Measurements from ENCODE around the gene PTPRB. TPM values are rescaled to one million over a fixed set of nuclear protein-coding genes. Genes with fewer than 3 reads are reported as not detected.

Gene PTPRB
- total RNA-seq, 2 donors from 2014 or later: 0.22 TPM; not detected in 1

DNA sequence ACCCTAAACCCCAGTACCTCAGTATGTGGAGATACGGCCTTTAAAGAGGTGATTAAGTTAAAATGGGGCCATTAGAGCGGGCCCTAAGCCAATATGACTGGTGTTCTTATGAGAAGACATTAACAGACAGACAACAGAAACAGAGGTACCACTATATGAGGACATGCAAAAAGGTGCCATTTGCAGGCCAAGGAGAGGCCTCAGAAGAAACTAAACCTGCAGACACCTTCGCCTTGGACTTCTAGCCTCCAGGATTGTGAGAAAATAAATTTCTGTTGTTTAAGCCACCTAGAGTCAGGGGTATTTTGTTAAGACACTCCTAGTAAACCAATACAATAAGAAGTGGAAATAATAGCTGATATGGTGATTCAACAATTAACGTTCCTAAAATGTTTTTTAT, 32.6 kb downstream of the PTPRB start:
- Histone ChIP-seq H3K27ac (ENCODE audit: low read depth, low read length) (no peak overlapping the region), H3K27me3 (ENCODE audit: control insufficient read depth, insufficient read depth, low read length, poor library complexity, severe bottlenecking) (peaks cover 28% of the 10 kb centered on the region), H3K9ac (ENCODE audit: extremely low read depth, low read length, poor library complexity, severe bottlenecking) (no peak overlapping the region), H3K4me3 (ENCODE audit: low read length) (no peak overlapping the region), H3K36me3 (ENCODE audit: control insufficient read depth, insufficient read depth, low read length) (no peaks in the 10 kb centered on the region), H3K9me3 (ENCODE audit: control insufficient read depth, low read length) (no peaks in the 10 kb centered on the region), H3K4me1 (ENCODE audit: control insufficient read depth, insufficient read depth, low read length) (no peaks in the 10 kb centered on the region)
- peaks cover 2% of the 10 kb centered on the region for H3K4me1 Mint-ChIP-seq
- TF ChIP-seq, protein P1, sequence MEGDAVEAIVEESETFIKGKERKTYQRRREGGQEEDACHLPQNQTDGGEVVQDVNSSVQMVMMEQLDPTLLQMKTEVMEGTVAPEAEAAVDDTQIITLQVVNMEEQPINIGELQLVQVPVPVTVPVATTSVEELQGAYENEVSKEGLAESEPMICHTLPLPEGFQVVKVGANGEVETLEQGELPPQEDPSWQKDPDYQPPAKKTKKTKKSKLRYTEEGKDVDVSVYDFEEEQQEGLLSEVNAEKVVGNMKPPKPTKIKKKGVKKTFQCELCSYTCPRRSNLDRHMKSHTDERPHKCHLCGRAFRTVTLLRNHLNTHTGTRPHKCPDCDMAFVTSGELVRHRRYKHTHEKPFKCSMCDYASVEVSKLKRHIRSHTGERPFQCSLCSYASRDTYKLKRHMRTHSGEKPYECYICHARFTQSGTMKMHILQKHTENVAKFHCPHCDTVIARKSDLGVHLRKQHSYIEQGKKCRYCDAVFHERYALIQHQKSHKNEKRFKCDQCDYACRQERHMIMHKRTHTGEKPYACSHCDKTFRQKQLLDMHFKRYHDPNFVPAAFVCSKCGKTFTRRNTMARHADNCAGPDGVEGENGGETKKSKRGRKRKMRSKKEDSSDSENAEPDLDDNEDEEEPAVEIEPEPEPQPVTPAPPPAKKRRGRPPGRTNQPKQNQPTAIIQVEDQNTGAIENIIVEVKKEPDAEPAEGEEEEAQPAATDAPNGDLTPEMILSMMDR (conservative IDR thresholded peaks at IDR 0.05): no peak
- peaks cover 20% of the 10 kb centered on the region for H3K27me3 Mint-ChIP-seq (ENCODE audit: insufficient read depth)
- no peak overlapping the region for H3K4me3 Mint-ChIP-seq
- no peak for DNase-seq
- H3K9me3 Mint-ChIP-seq: peaks cover 2% of the 10 kb centered on the region
- WGBS, 2 experiments (ENCODE audit: insufficient coverage in 1 of 2, insufficient read length in 1 of 2): 76 to 96% methylated on average over 2 to 3 of the region's 4 CpGs
- H3K36me3 Mint-ChIP-seq (ENCODE audit: low read depth): no peaks in the 10 kb centered on the region
- H3K27ac Mint-ChIP-seq: no peak overlapping the region

DNA sequence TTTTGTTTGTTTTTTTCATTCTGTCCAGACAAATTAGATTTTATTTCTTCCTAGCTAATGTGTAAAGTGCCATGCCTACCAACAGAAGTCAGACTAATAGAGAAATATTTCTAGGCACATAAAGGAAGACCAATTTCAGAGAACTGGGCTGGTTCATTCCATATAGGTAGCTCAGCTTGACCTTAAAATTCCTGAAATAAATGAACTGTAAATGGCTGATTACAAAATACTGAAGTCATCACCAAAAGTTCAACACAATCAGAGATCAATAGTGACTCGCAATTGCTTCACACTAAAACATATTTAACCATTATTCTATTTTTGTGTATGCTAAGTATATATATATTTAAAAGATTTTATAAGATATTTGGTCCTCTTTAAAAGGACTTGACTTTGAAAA, 34.2 kb downstream of the PTPRB start:
- no peaks in the 10 kb centered on the region for H3K36me3 ChIP-seq (ENCODE audit: control insufficient read depth, insufficient read depth, low read length)
- H3K4me3 Mint-ChIP-seq: no peak overlapping the region
- WGBS, 2 experiments (ENCODE audit: insufficient coverage in 1 of 2, insufficient read length in 1 of 2): no CpG with 5 or more reads among the region's 1 CpG
- no peak overlapping the region for H3K27ac ChIP-seq (ENCODE audit: low read depth, low read length)
- no peaks in the 10 kb centered on the region for H3K36me3 Mint-ChIP-seq (ENCODE audit: low read depth)
- peaks cover 4% of the 10 kb centered on the region for H3K27me3 Mint-ChIP-seq (ENCODE audit: insufficient read depth)
- H3K4me1 ChIP-seq (ENCODE audit: control insufficient read depth, insufficient read depth, low read length): no peaks in the 10 kb centered on the region
- H3K9me3 Mint-ChIP-seq: peaks cover 2% of the 10 kb centered on the region
- no peak overlapping the region for H3K9ac ChIP-seq (ENCODE audit: extremely low read depth, low read length, poor library complexity, severe bottlenecking)
- H3K9me3 ChIP-seq (ENCODE audit: control insufficient read depth, low read length): no peaks in the 10 kb centered on the region
- no peak overlapping the region for H3K4me3 ChIP-seq (ENCODE audit: low read length)
- peaks cover 11% of the 10 kb centered on the region for H3K27me3 ChIP-seq (ENCODE audit: control insufficient read depth, insufficient read depth, low read length, poor library complexity, severe bottlenecking)
- no peak overlapping the region for H3K27ac Mint-ChIP-seq
- H3K4me1 Mint-ChIP-seq: no peaks in the 10 kb centered on the region
- DNase-seq: no peak
- TF ChIP-seq, protein P1 (conservative IDR thresholded peaks at IDR 0.05): no peak

DNA sequence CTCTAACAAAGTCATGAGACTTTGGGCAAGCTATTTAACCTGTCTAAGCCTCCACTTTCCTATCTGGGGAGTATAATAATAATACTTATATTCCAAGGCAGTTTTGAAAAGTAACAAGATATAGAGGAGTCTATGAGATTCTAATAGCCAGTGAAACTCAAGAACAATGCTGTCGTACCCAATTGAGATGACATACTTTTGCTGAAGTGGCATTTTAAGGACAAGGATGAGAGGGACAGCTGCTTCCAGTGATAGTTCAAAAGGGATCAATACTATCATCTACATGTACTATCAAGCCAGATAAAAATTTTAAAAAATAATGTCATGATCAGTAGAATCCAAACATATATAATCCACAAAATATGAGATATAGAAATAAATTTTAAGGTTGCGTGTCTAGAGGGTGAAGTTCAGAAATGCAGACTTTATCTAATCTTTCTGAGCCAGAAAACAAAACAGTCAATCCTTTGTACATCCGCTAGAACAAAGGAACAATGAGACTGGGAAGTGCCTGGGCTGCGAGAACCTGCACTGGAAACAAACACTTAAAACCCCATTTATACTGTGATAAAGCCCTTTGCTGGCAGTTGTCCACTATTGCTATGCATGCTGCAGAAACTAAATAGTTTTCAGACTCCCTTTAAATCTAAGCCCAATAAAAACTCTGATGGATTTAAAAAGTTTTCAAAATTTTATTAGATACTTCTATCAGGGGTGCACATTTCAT, 38.6 kb downstream of the PTPRB start:
- H3K4me3 Mint-ChIP-seq: no peak overlapping the region
- TF ChIP-seq, protein P1 (conservative IDR thresholded peaks at IDR 0.05): no peak
- no peak overlapping the region for H3K27ac Mint-ChIP-seq
- DNase-seq: no peak
- H3K9me3 Mint-ChIP-seq: no peaks in the 10 kb centered on the region
- no peaks in the 10 kb centered on the region for H3K27me3 ChIP-seq (ENCODE audit: control insufficient read depth, insufficient read depth, low read length, poor library complexity, severe bottlenecking)
- no peaks in the 10 kb centered on the region for H3K9me3 ChIP-seq (ENCODE audit: control insufficient read depth, low read length)
- H3K9ac ChIP-seq (ENCODE audit: extremely low read depth, low read length, poor library complexity, severe bottlenecking): no peak overlapping the region
- no peak overlapping the region for H3K4me3 ChIP-seq (ENCODE audit: low read length)
- peaks cover 3% of the 10 kb centered on the region for H3K4me1 Mint-ChIP-seq
- H3K4me1 ChIP-seq (ENCODE audit: control insufficient read depth, insufficient read depth, low read length): no peaks in the 10 kb centered on the region
- no peak overlapping the region for H3K27ac ChIP-seq (ENCODE audit: low read depth, low read length)
- H3K36me3 Mint-ChIP-seq (ENCODE audit: low read depth): no peaks in the 10 kb centered on the region
- H3K36me3 ChIP-seq (ENCODE audit: control insufficient read depth, insufficient read depth, low read length): no peaks in the 10 kb centered on the region
- 81 to 86% methylated on average over 3 to 4 of the region's 4 CpGs for WGBS, 2 experiments (ENCODE audit: insufficient coverage in 1 of 2, insufficient read length in 1 of 2)
- H3K27me3 Mint-ChIP-seq (ENCODE audit: insufficient read depth): no peaks in the 10 kb centered on the region
